HCT116 (cell line): ENCODE measurements around the gene CRADD. TPM values are rescaled to one million over a fixed set of nuclear protein-coding genes. Genes with fewer than 3 reads are reported as not detected.

ENCODE experiments used
- ATAC-seq: fragments of 200-7000 bp; cut with Tn5 transposase; 2 replicates; pipeline ENCODE4 v1.9.1; 2020; ENCODE audit warnings: mild to moderate bottlenecking, moderate library complexity
- BruUV-seq: library from RNA; stranded (reverse); fragments of 400-500 nt; replicated peaks from 2 replicates; lab custom pipeline; 2021; lab: Mats Ljungman, UMichigan
- CTCF ChIA-PET: fragments of 300-600 bp; sonication (Branson Sonifier 250); formaldehyde crosslinking; loops from one replicate; lab custom pipeline; 2021; ENCODE audit warnings: antibody characterized with exemption; lab: Charles Lee
- POLR2A ChIA-PET: fragments of 300-600, 350-600 bp; sonication (Branson Sonifier 250); formaldehyde crosslinking; loops from one replicate; lab custom pipeline; 2021; ENCODE audit warnings: antibody characterized with exemption; lab: Charles Lee
- RAD21 ChIA-PET, 2 experiments: fragments of 300-600 bp; sonication (Branson Sonifier 250); formaldehyde crosslinking; loops; one replicate each; lab custom pipeline; 2023; ENCODE audit warnings: low total read pairs in 2 of 2; ENCODE audit not compliant: uncharacterized antibody in 2 of 2, unreplicated experiment in 2 of 2, low non-redundant PET in 1 of 2; lab: Charles Lee
- DNase-seq: peaks from one replicate; pipeline ENCODE4 v3.0.0-alpha.2; 2010; ENCODE audit warnings: low read depth, low spot score
- H2AFZ ChIP-seq: fragments of 200-600 bp; shearing (Covaris generic), sonication (generic); 2 replicates; pipeline ENCODE4 v1.6.1; 2017; ENCODE audit warnings: low read depth, mixed run types, mixed read lengths, antibody characterized with exemption, low read length; ENCODE audit not compliant: poor library complexity, severe bottlenecking
- H3K27ac ChIP-seq: 2 replicates; pipeline ENCODE4 v1.5.1; 2012; ENCODE audit warnings: low read depth, low read length
- H3K27me3 ChIP-seq: fragments of 200-600 bp; sonication (generic); 2 replicates; pipeline ENCODE4 v1.6.1; 2016; ENCODE audit warnings: mixed run types, low read length, mixed read lengths; ENCODE audit not compliant: insufficient read depth
- H3K36me3 ChIP-seq, 2 experiments: fragments of 200-500 bp in 1 of 2; fragments of 200-600 bp in 1 of 2; sonication (Bioruptor generic) in 1 of 2; sonication (generic) in 1 of 2; 2 replicates each; pipeline versions ENCODE4 v1.5.1 to v1.6.1; 2014 to 2016; ENCODE audit warnings: low read length in 2 of 2, inconsistent platforms in 1 of 2, mixed read lengths in 1 of 2, mixed run types in 1 of 2; ENCODE audit not compliant: insufficient read depth in 2 of 2, control insufficient read depth in 1 of 2
- H3K4me1 ChIP-seq, 2 experiments: fragments of 200-600 bp in 1 of 2; sonication (generic) in 1 of 2; 2 replicates each; pipeline versions ENCODE4 v1.5.1 to v1.6.1; 2012 to 2017; ENCODE audit warnings: low read length in 2 of 2, inconsistent platforms in 1 of 2, mild to moderate bottlenecking in 1 of 2, mixed read lengths in 1 of 2, mixed run types in 1 of 2, moderate library complexity in 1 of 2; ENCODE audit not compliant: insufficient read depth in 2 of 2, control insufficient read depth in 1 of 2
- H3K4me2 ChIP-seq: fragments of 200-600 bp; sonication (generic); 2 replicates; pipeline ENCODE4 v1.6.1; 2017; ENCODE audit warnings: mixed run types, low read length, mixed read lengths
- H3K4me3 ChIP-seq, 2 experiments: fragments of 200-600 bp in 1 of 2; sonication (generic) in 1 of 2; replicated peaks in 1 of 2; 2 replicates each; pipeline ENCODE4 v1.5.1; 2011 to 2016; ENCODE audit warnings: low read length in 2 of 2, control low read depth in 1 of 2, low read depth in 1 of 2, mild to moderate bottlenecking in 1 of 2, mixed read lengths in 1 of 2, mixed run types in 1 of 2
- H3K79me2 ChIP-seq: fragments of 200-600 bp; sonication (generic); 2 replicates; pipeline ENCODE4 v1.6.1; 2017; ENCODE audit warnings: mild to moderate bottlenecking, mixed run types, low read length, moderate library complexity, mixed read lengths; ENCODE audit not compliant: insufficient read depth
- H3K9ac ChIP-seq: fragments of 200-600 bp; sonication (generic); 2 replicates; pipeline ENCODE4 v1.6.1; 2016; ENCODE audit warnings: low read length, mixed read lengths
- H3K9me2 ChIP-seq: fragments of 200-600 bp; sonication (generic), shearing (Covaris generic); 2 replicates; pipeline ENCODE4 v1.6.1; 2017; ENCODE audit warnings: mixed run types, mild to moderate bottlenecking, moderate library complexity; ENCODE audit not compliant: insufficient read depth
- H3K9me3 ChIP-seq, 2 experiments: fragments of 200-500 bp in 1 of 2; fragments of 200-600 bp in 1 of 2; sonication (Bioruptor generic) in 1 of 2; sonication (generic) in 1 of 2; 2 replicates each; pipeline ENCODE4 v1.6.1; 2014 to 2017; ENCODE audit warnings: low read length in 2 of 2, mixed read lengths in 2 of 2, inconsistent platforms in 1 of 2, low read depth in 1 of 2, mild to moderate bottlenecking in 1 of 2, mixed run types in 1 of 2, moderate library complexity in 1 of 2; ENCODE audit not compliant: control insufficient read depth in 1 of 2, insufficient read depth in 1 of 2
- H4K20me1 ChIP-seq: fragments of 200-600 bp; sonication (generic), shearing (Covaris generic); 2 replicates; pipeline ENCODE4 v1.6.1; 2017; ENCODE audit warnings: mixed run types, mild to moderate bottlenecking, moderate library complexity; ENCODE audit not compliant: insufficient read depth
- ATF3 ChIP-seq: IDR thresholded peaks from 2 replicates; pipeline ENCODE4 v1.6.1; 2012
- CBX3 ChIP-seq: IDR thresholded peaks from 2 replicates; pipeline ENCODE4 v1.6.1; 2012; ENCODE audit warnings: low read depth
- EGR1 ChIP-seq: IDR thresholded peaks from 2 replicates; pipeline ENCODE4 v1.6.1; 2012; ENCODE audit warnings: low read depth
- EZH2 ChIP-seq: fragments of 200-600 bp; sonication (generic); IDR thresholded peaks from 2 replicates; pipeline ENCODE4 v1.6.1; 2017; ENCODE audit warnings: antibody characterized with exemption, mixed run types
- FOSL1 ChIP-seq: IDR thresholded peaks from 2 replicates; pipeline ENCODE4 v1.6.1; 2012; ENCODE audit warnings: low read depth
- MAX ChIP-seq: IDR thresholded peaks from 2 replicates; pipeline ENCODE4 v1.6.1; 2012
- RAD21 ChIP-seq: IDR thresholded peaks from 2 replicates; pipeline ENCODE4 v1.6.1; 2012; ENCODE audit warnings: low read depth, mild to moderate bottlenecking
- SRF ChIP-seq: IDR thresholded peaks from 2 replicates; pipeline ENCODE4 v1.6.1; 2012; ENCODE audit warnings: low read depth
- YY1 ChIP-seq: IDR thresholded peaks from 2 replicates; pipeline ENCODE4 v1.6.1; 2011; ENCODE audit warnings: low read length, low read depth, moderate library complexity, mild to moderate bottlenecking; ENCODE audit not compliant: insufficient replicate concordance; ENCODE audit errors: extremely low read depth
- intact Hi-C: fragments of 100-400 bp; cut with micrococcal nuclease; formaldehyde crosslinking; loops from 2 replicates; pipeline ENCODE4 v1.10.0; 2022
- total RNA-seq: library from RNA; stranded (reverse); gene quantifications from one replicate; pipeline ENCODE4 v1.2.1, GENCODE V29; 2021; ENCODE audit not compliant: unreplicated experiment
- TF ChIP-seq, protein P1 (sequence below), 3 experiments: fragments of 200-600 bp in 1 of 3; sonication (generic) in 1 of 3; IDR thresholded peaks in 2 of 3; conservative IDR thresholded peaks in 1 of 3; 2 replicates each; pipeline ENCODE4 v1.5.1; 2012 to 2017; ENCODE audit warnings: low read depth in 2 of 3, low read length in 2 of 3, antibody characterized with exemption in 1 of 3, borderline replicate concordance in 1 of 3, control low read depth in 1 of 3, mild to moderate bottlenecking in 1 of 3, mixed read lengths in 1 of 3, mixed run types in 1 of 3, moderate library complexity in 1 of 3; ENCODE audit not compliant: insufficient read depth in 1 of 3

The CRADD gene
- total RNA-seq, 1 experiment from 2014 or later, result 12.2 TPM

- ChIA-PET CTCF (no interaction called here), POLR2A (no interaction called here), RAD21 (no interaction called here)
- Histone ChIP-seq H3K79me2 (no peaks in the 10 kb centered on the region), H3K9ac (no peak overlapping the region), H3K4me3 (no peak overlapping the region), H3K4me2 (no peak overlapping the region), H2AFZ (no peak overlapping the region), H4K20me1 (no peaks in the 10 kb centered on the region), H3K36me3 (no peaks in the 10 kb centered on the region), H3K9me2 (no peaks in the 10 kb centered on the region), H3K4me1 (no peaks in the 10 kb centered on the region), H3K27me3 (no peaks in the 10 kb centered on the region), H3K9me3 (no peaks in the 10 kb centered on the region), H3K27ac (no peak overlapping the region)
- DNase-seq, result no peak
- BruUV-seq, result no TSS peak
- no peak for ATAC-seq
- intact Hi-C loops, result no loop called here
- TF ChIP-seq ATF3 (no peak), MAX (no peak), SRF (no peak), EZH2 (no peak), YY1 (no peak), RAD21 (no peak), EGR1 (no peak), FOSL1 (no peak), CBX3 (no peak)
- TF ChIP-seq, protein P1, sequence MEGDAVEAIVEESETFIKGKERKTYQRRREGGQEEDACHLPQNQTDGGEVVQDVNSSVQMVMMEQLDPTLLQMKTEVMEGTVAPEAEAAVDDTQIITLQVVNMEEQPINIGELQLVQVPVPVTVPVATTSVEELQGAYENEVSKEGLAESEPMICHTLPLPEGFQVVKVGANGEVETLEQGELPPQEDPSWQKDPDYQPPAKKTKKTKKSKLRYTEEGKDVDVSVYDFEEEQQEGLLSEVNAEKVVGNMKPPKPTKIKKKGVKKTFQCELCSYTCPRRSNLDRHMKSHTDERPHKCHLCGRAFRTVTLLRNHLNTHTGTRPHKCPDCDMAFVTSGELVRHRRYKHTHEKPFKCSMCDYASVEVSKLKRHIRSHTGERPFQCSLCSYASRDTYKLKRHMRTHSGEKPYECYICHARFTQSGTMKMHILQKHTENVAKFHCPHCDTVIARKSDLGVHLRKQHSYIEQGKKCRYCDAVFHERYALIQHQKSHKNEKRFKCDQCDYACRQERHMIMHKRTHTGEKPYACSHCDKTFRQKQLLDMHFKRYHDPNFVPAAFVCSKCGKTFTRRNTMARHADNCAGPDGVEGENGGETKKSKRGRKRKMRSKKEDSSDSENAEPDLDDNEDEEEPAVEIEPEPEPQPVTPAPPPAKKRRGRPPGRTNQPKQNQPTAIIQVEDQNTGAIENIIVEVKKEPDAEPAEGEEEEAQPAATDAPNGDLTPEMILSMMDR (IDR thresholded peaks at IDR 0.05 in 2 of 3, conservative IDR thresholded peaks at IDR 0.05 in 1 of 3; ENCODE audit: borderline replicate concordance in 1 of 3, insufficient read depth in 1 of 3, low read depth in 2 of 3, low read length in 2 of 3), result no peak
Observed at GRCh38 chr12:93846936-93847516, 169.9 kb downstream of the CRADD start.
